Testis (tissue), 3 donors: ENCODE data around the gene NSMCE4A. TPM values are rescaled to one million over a fixed set of nuclear protein-coding genes. Genes with fewer than 3 reads are reported as not detected.

ENCODE experiments used
- DNase-seq: peaks from one replicate; pipeline ENCODE4 v3.0.0-alpha.2; 2019
- H3K27ac ChIP-seq, 2 donors: fragments of 200-600 bp; sonication (generic); one replicate each; pipeline ENCODE4 v1.5.1; 2019
- H3K27me3 ChIP-seq: fragments of 200-600 bp; sonication (generic); one replicate; pipeline ENCODE4 v1.5.1; 2019
- H3K36me3 ChIP-seq: fragments of 200-600 bp; sonication (generic); one replicate; pipeline ENCODE4 v1.5.1; 2017; ENCODE audit warnings: low read depth; ENCODE audit errors: missing control alignments
- H3K4me1 ChIP-seq: fragments of 200-600 bp; sonication (generic); one replicate; pipeline ENCODE4 v1.5.1; 2019
- H3K4me3 ChIP-seq, 2 donors: fragments of 200-600 bp; sonication (generic); one replicate each; pipeline ENCODE4 v1.5.1; 2017 to 2019
- H3K9me3 ChIP-seq: fragments of 200-600 bp; sonication (generic); one replicate; pipeline ENCODE4 v1.5.1; 2017
- CTCF ChIP-seq, 3 experiments: fragments of 450-650 bp in 2 of 3; fragments of 200-600 bp in 1 of 3; sonication (generic) in 1 of 3; IDR thresholded peaks; one replicate each; pipeline ENCODE4 v1.5.1; 2016 to 2019; ENCODE audit warnings: antibody characterized with exemption in 3 of 3, mild to moderate bottlenecking in 2 of 3, moderate library complexity in 1 of 3
- POLR2A ChIP-seq: fragments of 450-650 bp; IDR thresholded peaks from one replicate; pipeline ENCODE4 v1.6.1; 2017; ENCODE audit warnings: antibody characterized with exemption, mild to moderate bottlenecking, moderate library complexity
- WGBS, 2 donors: methylation state at CpG; one replicate each; pipeline ENCODE4 v1.1.5; 2018; 5-methylcytosine and 5-hydroxymethylcytosine counted together
- intact Hi-C: fragments of 100-400 bp; cut with DNase I; formaldehyde crosslinking; loops from one replicate; pipeline ENCODE4 v1.15.1; 2023; ENCODE audit warnings: low total_unique reads
- polyA plus RNA-seq: library from polyadenylated mRNA; stranded (reverse); fragments of 350-450 nt; fragmentation: Illumina TruSeq; extraction: RNeasy Lipid Tissue Mini Kit (QIAGEN cat#74804); gene quantifications from one replicate; pipeline ENCODE4 v1.2.3, GENCODE V29; 2014; ENCODE audit warnings: low read depth, low replicate concordance; ENCODE audit not compliant: insufficient read depth
- total RNA-seq, 2 donors: library from RNA; depleted of rRNA; stranded (reverse); fragments of >200 nt; gene quantifications; one replicate each; pipeline ENCODE4 v1.2.3, GENCODE V29; 2016

NSMCE4A gene
- total and polyA plus RNA-seq, 3 donors from 2014 or later: 15.6 to 33.7 (median 31.0) TPM

- no peak for DNase-seq
These were observed 6.3 kb upstream of the NSMCE4A start for GRCh38 chr10:121981346-121981745.

GRCh38 chr10:121978511-121978910 lies 3.5 kb upstream of the NSMCE4A start:
- TF ChIP-seq CTCF (IDR thresholded peaks at IDR 0.05) (no peak), POLR2A (no peak)
- peaks cover 6% of the 10 kb centered on the region for H3K4me1 ChIP-seq
- intact Hi-C loops: no loop called here
- DNase-seq: no peak
- no peak overlapping the region for H3K4me3 ChIP-seq
- H3K27me3 ChIP-seq: no peaks in the 10 kb centered on the region
- no peaks in the 10 kb centered on the region for H3K9me3 ChIP-seq
- no peaks in the 10 kb centered on the region for H3K36me3 ChIP-seq
- no peak overlapping the region for H3K27ac ChIP-seq
- 87 to 100% methylated on average over 3 to 25 of the region's 26 CpGs for WGBS, 2 donors

More at GRCh38 chr10:121981346-121981745, 6.3 kb upstream of the NSMCE4A start:
- Histone ChIP-seq H3K4me3 (no peak overlapping the region), H3K4me1 (no peaks in the 10 kb centered on the region), H3K36me3 (no peaks in the 10 kb centered on the region), H3K27ac (no peak overlapping the region), H3K27me3 (no peaks in the 10 kb centered on the region), H3K9me3 (no peaks in the 10 kb centered on the region)
- intact Hi-C loops: no loop called here
- TF ChIP-seq CTCF (IDR thresholded peaks at IDR 0.05): no peak
- TF ChIP-seq POLR2A: no peak
- 86 to 91% methylated on average over 2 of the region's 2 CpGs for WGBS, 2 donors

- Histone ChIP-seq H3K27me3 (no peaks in the 10 kb centered on the region), H3K36me3 (no peaks in the 10 kb centered on the region), H3K9me3 (no peaks in the 10 kb centered on the region), H3K27ac (no peak overlapping the region), H3K4me1 (peaks cover 10% of the 10 kb centered on the region), H3K4me3 (no peak overlapping the region)
- intact Hi-C loops: no loop called here
- DNase-seq: no peak
- WGBS, 2 donors: 90 to 94% methylated on average over 6 of the region's 6 CpGs
- TF ChIP-seq POLR2A: no peak
- TF ChIP-seq CTCF (IDR thresholded peaks at IDR 0.05): no peak
These were observed 1.6 kb upstream of the NSMCE4A start for GRCh38 chr10:121976607-121977006.

- intact Hi-C loops: no loop called here
- WGBS, 2 donors: 28 to 35% methylated on average over 8 to 21 of the region's 21 CpGs
- Histone ChIP-seq H3K27ac (peak overlapping the region; percentile 94), H3K36me3 (no peaks in the 10 kb centered on the region), H3K9me3 (no peaks in the 10 kb centered on the region), H3K4me3 (peak overlapping the region; percentile 92 to 96), H3K27me3 (no peaks in the 10 kb centered on the region), H3K4me1 (peaks cover 10% of the 10 kb centered on the region)
- peak in 1 of 3 experiments; percentile 75 for TF ChIP-seq CTCF (IDR thresholded peaks at IDR 0.05)
- TF ChIP-seq POLR2A: no peak
- no peak for DNase-seq
These were observed 474 bp upstream of the NSMCE4A start for GRCh38 chr10:121975295-121976086.
